Colonic mucosa (tissue), 4 donors: ENCODE measurements around the gene PRSS22. TPM values are rescaled to one million over a fixed set of nuclear protein-coding genes. Genes with fewer than 3 reads are reported as not detected.
"Not testable (repeated sequence)": the region's sequence is repeated elsewhere in the genome, so short reads cannot be mapped to it uniquely, and the experiment has no call there.

Experiments used
- DNase-seq: peaks from one replicate; pipeline ENCODE4 v3.0.0-alpha.2; 2020
- H3K27ac ChIP-seq: fragments of 200-600 bp; one replicate; pipeline ENCODE4 v1.8.0; 2021
- H3K27me3 ChIP-seq: fragments of 200-600 bp; one replicate; pipeline ENCODE4 v1.8.0; 2021
- H3K36me3 ChIP-seq: fragments of 200-600 bp; one replicate; pipeline ENCODE4 v1.8.0; 2021
- H3K4me1 ChIP-seq: fragments of 200-600 bp; one replicate; pipeline ENCODE4 v1.8.0; 2021; ENCODE audit warnings: mild to moderate bottlenecking
- H3K4me3 ChIP-seq: fragments of 200-600 bp; one replicate; pipeline ENCODE4 v1.8.0; 2021
- H3K9ac ChIP-seq, 2 donors: one replicate each; pipeline ENCODE4 v1.7.0; 2013; ENCODE audit warnings: control low read depth in 2 of 2, low read depth in 2 of 2, low read length in 2 of 2
- H3K9me3 ChIP-seq: fragments of 200-600 bp; one replicate; pipeline ENCODE4 v1.8.0; 2021
- intact Hi-C: fragments of 100-400 bp; cut with DNase I; formaldehyde crosslinking; loops from one replicate; pipeline ENCODE4 v1.14.1; 2022
- total RNA-seq, 2 donors: library from RNA; stranded (reverse); fragmentation: NEBNext Ultra II Directional in 1 of 2; extraction: Animal tissue kit (Norgen Biotek cat#: 25700) in 1 of 2; gene quantifications; one replicate each; pipeline ENCODE4 v1.2.1, GENCODE V29; 2021
- TF ChIP-seq, protein P1 (sequence below): fragments of 200-600 bp; IDR thresholded peaks from one replicate; pipeline ENCODE4 v1.8.0; 2022; ENCODE audit warnings: antibody characterized with exemption, mild to moderate bottlenecking
- donor health status: healthy.
- donor health status: DM: no; HTN: no; CAD: no.
- donor health status: DM: no; HTN: no; CAD: no.

PRSS22 gene, protein sequence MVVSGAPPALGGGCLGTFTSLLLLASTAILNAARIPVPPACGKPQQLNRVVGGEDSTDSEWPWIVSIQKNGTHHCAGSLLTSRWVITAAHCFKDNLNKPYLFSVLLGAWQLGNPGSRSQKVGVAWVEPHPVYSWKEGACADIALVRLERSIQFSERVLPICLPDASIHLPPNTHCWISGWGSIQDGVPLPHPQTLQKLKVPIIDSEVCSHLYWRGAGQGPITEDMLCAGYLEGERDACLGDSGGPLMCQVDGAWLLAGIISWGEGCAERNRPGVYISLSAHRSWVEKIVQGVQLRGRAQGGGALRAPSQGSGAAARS
- total RNA-seq, result 1 to 10 TPM; 6.1 to 6.7 TPM

DNA sequence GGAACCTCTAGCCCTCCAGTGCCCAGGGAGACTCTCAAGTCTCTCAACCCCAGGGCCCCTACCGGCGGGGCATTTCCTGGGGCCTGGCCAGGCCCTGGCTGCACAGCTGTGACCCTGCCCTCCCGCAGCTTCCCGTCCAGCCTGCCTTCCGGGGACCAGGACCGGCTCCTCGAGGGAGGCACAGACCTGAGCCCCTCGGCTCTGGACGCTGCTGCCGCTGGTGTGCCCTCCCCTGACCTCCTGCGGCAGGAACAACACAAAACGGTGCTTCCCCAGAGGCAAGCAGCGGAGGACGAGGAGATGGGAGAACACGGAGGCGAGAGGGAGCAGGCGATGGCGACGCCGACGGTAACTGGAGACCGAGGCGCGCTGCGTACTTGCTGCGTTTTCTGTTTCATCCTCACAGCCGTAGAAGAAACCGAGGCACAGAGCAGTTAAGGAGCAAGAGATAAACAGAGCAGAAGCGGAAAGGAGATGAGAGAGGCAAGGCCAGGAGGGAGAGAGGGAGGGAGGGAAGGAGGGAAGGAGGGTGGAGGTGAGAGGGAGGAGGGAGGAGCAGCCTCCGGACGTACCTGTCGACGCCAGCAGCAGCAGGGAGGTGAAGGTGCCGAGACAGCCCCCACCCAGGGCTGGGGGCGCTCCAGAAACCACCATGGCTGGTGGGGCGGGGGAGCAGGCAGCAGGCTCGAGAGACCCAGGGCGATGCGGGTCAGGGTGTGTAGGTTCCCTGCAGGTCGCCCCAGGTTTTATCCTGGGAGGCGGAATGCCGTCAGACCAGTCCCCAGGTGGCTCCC lies at the start of gene PRSS22:
Gene PRSS22 (minus strand): TSS at position 720 of the 794 bp plus-strand sequence. CDS start 66 bp downstream, at position 654.
- H3K36me3 ChIP-seq, result no peaks in the 10 kb centered on the region
- intact Hi-C loops, result no loop called here
- no peaks in the 10 kb centered on the region for H3K4me1 ChIP-seq
- peak within 1 kb of the TSS; percentile 34 for H3K4me3 ChIP-seq
- peak within 1 kb of the TSS; percentile 51 to 55 for H3K9ac ChIP-seq
- H3K9me3 ChIP-seq, result no peaks in the 10 kb centered on the region
- DNase-seq, result peak; percentile 34
- peaks cover 9% of the 10 kb centered on the region for H3K27me3 ChIP-seq
- TF ChIP-seq, protein P1, sequence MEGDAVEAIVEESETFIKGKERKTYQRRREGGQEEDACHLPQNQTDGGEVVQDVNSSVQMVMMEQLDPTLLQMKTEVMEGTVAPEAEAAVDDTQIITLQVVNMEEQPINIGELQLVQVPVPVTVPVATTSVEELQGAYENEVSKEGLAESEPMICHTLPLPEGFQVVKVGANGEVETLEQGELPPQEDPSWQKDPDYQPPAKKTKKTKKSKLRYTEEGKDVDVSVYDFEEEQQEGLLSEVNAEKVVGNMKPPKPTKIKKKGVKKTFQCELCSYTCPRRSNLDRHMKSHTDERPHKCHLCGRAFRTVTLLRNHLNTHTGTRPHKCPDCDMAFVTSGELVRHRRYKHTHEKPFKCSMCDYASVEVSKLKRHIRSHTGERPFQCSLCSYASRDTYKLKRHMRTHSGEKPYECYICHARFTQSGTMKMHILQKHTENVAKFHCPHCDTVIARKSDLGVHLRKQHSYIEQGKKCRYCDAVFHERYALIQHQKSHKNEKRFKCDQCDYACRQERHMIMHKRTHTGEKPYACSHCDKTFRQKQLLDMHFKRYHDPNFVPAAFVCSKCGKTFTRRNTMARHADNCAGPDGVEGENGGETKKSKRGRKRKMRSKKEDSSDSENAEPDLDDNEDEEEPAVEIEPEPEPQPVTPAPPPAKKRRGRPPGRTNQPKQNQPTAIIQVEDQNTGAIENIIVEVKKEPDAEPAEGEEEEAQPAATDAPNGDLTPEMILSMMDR, result no peak
- peak within 1 kb of the TSS; percentile 58 for H3K27ac ChIP-seq

DNA sequence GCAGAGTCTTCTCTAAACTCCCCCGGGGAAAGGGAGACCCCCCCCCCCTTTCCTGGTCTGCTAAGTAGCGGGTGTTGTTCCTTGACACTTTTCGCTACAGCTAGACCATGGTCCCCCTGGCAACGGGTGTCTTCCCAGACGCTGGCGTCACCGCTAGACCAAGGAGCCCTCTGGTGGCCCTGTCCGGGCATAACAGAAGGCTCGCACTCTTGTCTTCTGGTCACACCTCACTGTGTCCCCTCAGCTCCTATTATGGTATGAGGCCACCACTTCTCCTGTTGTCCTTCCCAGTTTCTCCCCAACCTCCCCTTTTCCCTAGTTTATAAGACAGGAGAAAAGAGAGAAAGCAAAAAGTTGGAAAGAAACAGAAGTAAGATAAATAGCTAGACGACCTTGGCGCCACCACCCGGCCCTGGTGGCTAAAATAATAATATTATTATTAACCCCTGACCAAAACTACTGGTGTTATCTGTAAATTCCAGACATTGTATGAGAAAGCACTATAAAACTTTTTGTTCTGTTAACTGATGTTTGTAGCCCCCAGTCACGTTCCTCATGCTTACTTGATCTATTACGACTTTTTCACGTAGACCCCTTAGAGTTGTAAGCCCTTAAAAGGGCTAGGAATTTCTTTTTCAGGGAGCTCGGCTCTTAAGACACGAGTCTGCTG lies 49.2 kb upstream of the PRSS22 start:
- H3K9me3 ChIP-seq, H3K4me1 ChIP-seq, H3K27me3 ChIP-seq, H3K9ac ChIP-seq, H3K4me3 ChIP-seq, intact Hi-C loops, H3K27ac ChIP-seq, H3K36me3 ChIP-seq: not testable (repeated sequence)
- DNase-seq, result peak; percentile 49
- TF ChIP-seq, protein P1, result peak; percentile 55

DNA sequence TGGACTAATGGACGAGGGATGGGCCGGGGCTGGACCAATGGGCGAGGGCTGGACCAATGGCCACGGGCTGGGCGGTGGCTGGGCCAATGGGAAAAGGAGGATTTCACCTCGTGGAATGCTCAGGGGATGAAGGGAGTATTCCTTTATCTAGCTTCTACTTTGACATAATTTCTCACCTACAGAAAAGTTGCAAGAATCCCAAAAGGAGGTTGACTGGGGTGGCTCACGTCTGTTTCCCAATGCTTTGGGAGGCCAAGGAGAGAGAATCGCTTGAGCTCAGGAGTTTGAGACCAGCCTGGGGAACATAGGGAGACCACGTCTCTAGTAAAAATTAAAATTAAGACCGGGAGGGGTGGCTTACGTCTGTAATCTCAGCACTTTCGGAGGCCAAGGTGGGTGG lies 48.0 kb upstream of the PRSS22 start:
- Histone ChIP-seq H3K27me3 (no peaks in the 10 kb centered on the region), H3K36me3 (no peaks in the 10 kb centered on the region), H3K4me3 (no peak overlapping the region), H3K4me1 (peaks cover 4% of the 10 kb centered on the region), H3K9me3 (no peaks in the 10 kb centered on the region), H3K27ac (no peak overlapping the region), H3K9ac (no peak overlapping the region)
- TF ChIP-seq, protein P1, result no peak
- intact Hi-C loops, result no loop called here
- DNase-seq, result no peak

DNA sequence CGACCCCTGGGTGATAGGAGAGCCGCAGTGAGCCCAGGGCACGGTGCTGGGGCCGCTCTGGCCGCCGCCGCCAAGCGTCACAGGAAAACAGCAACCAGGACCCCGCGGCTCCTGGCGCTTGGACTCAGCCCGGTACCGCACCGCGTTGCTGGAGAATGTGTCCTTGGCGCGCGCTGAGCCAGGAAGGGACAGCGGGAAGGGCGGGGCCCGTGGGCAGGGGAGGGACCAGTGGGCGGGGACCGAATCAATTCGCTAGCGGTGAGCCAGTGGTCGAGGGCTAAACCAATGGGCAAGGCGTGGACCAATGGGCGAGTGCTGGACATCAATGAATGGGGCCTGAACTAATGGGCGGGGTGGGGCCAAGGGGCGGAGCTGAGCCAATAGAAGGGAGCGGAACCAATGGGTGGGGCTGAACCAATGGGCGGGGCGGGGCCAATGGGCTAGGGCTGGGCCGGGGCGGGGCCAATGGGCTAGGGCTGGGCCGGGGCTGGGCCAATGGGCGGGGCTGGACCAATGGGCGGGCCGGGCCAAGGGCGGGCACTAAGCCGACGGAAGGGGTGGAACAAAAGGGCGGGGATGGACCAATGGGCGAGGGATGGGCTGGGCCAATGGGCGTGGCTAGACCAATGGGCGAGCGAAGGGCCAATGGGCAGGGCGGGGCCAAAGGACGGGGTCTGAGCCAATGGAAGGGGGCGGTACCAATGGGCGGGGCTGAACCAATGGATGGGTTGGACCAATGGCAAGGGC lies 47.4 kb upstream of the PRSS22 start:
- H3K27ac ChIP-seq, result peak overlapping the region; percentile 96
- H3K4me3 ChIP-seq, result peak overlapping the region; percentile 81
- H3K4me1 ChIP-seq, result peaks cover 4% of the 10 kb centered on the region
- no peaks in the 10 kb centered on the region for H3K27me3 ChIP-seq
- peak; percentile 100 for DNase-seq
- no peaks in the 10 kb centered on the region for H3K36me3 ChIP-seq
- peak overlapping the region; percentile 93 to 99 for H3K9ac ChIP-seq
- no peaks in the 10 kb centered on the region for H3K9me3 ChIP-seq
- TF ChIP-seq, protein P1, result no peak
- intact Hi-C loops, result no loop called here

DNA sequence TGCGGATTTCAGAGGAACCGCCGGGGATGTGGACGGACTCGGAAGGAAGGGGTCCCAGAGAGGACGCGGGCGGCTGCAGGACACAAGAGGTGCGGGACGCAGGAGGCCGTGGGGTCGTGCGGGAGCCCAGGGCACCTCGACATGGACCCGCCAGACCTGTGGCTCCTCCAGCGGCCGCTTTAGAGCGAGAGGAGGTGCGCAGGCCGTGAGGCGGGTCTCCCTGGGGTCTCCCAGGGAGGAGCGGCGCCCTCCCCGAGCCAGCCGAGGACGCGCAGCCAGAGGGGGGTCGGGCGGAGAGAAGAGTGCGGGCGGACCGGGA lies 46.9 kb upstream of the PRSS22 start:
- TF ChIP-seq, protein P1, result no peak
- peak overlapping the region; percentile 96 for H3K27ac ChIP-seq
- intact Hi-C loops, result no loop called here
- H3K36me3 ChIP-seq, result no peaks in the 10 kb centered on the region
- H3K27me3 ChIP-seq, result no peaks in the 10 kb centered on the region
- peak overlapping the region; percentile 81 for H3K4me3 ChIP-seq
- peaks cover 4% of the 10 kb centered on the region for H3K4me1 ChIP-seq
- no peaks in the 10 kb centered on the region for H3K9me3 ChIP-seq
- DNase-seq, result no peak
- peak overlapping the region; percentile 93 to 99 for H3K9ac ChIP-seq
